Inflammatory macrophage treated with lipopolysaccharide for 1 hour (primary cell): ENCODE results near the gene SRP9.
"Not testable (repeated sequence)": the region's sequence is repeated elsewhere in the genome, so short reads cannot be mapped to it uniquely, and the experiment has no call there.

Source experiments
- DNase-seq, 2 donors: peaks; one replicate each; pipeline ENCODE4 v3.0.0-alpha.2; 2020 to 2022

The SRP9 gene

DNA sequence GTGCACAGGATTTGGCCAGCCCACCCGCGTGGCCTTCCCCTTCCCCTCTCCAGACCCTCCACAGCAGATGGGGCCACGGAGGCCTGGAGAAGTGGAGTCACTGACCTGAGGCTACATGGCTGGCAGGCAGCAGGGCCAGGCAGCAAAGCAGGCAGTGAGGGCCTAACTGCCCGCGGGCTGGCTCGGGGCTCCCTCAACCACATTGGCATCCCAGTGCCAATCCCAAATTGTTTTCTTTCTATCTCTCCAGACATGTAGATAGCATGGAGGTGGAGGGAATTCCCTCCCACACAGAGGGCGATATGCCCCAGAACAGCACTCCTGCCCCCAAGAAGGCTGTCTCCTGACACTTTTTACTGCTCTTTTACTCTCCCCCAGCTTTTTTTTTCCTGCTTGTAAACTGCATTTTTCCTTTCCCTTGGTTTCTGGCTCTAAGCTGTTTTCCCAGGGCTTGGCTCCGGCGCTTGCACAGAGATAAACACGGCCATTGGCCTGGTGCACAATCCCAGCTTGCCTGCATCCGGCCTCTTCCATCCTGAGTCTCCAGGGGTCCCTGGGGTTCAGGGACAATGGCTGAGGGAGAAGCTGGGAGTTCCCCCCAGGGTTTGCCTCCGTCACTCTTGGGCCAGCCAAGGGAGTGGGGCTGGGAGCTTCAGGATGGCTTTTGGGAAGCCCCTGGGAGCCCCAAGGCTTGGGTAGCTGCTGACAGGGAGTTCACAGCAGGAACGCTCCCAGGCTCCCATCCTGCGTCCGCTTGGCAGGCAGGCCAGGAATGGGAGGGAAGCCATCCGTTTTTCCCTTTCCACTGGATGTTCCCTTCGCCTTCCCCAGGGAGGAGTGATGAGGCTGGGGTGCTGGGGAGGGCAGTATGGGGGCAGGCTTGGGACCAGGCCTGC, 39.3 kb downstream of the SRP9 start:
- no peak for DNase-seq

DNA sequence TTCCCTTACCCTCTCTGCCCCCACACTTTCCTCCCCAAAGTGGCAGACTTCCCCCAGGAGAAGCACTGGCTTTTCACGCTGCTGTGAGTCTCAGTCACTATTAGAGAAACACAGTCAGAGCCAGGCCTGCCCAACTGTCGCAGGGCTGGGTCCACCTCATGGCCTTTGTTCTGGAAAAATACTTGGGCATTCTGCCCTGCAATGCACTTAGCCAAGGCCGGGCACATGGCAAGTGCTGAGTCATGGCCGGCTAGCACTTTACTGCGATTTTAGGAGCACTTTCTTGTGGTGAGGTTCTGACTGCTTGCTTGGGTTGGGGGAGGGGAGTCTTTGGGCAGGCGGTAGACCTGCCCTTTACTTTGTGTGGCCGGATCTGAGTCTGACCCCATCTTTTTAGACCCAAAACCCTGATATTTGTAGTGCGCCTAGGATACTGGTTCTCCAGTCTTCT, 40.0 kb downstream of the SRP9 start:
- peak; percentile 26 to 60 for DNase-seq

DNA sequence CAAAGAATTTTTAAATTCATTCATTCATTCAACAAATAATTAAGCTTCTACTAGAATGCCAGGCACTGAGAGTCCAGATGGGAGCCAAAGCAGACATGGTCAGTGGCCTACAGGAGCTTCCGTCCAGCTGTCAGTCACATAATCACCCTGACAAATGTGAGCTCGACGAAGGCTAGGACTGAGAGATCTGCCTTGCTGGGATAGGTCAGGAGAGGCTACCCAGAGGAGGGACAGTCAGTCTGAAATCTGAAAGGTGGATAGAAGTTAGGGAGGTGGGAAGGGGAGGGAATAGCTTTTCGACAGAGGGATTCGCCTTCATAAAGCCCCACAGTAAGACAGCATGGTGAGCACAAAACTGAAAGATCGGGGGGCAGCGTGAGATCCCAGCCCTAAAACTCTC, 40.6 kb downstream of the SRP9 start:
- no peak for DNase-seq

DNA sequence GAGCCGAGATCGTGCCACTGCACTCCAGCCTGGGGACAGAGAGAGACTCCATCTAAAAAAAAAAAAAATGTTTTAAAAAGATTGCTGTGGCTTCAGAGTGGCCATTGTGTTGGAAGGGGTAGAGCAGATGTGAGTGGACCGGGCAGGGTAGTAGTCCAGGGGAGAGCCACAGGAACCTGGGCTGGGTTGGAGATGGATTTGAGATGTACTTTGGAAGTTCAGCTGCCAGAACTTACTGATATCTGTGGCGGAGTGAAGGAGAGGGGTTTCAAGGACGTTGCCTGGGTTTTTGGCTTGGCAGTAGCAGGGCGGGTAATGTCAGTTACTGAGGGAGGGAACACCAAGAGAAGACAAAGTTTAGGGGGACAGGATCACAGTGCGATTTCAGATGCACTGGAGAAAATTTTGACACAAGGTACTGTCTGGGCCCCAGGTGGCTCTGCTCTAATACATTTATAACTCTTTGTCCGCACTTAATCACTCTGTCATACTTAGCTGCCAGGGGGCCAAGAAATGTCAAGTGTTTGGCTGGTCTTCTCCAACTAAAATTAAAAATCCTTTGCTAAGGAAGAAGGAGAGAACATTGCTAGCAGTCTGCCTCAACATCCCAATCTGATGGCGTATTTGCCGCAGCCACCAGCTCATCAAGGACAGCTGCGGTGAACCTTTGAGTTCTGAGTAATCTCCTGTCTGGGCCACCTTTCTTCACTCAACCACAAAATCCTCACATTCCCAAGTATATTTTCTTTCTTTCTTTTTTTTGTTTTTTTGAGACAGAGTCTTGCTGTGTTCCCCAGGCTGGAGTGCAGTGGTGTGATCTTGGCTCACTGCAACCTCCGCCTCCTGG, 41.9 kb downstream of the SRP9 start:
- DNase-seq: no peak

DNA sequence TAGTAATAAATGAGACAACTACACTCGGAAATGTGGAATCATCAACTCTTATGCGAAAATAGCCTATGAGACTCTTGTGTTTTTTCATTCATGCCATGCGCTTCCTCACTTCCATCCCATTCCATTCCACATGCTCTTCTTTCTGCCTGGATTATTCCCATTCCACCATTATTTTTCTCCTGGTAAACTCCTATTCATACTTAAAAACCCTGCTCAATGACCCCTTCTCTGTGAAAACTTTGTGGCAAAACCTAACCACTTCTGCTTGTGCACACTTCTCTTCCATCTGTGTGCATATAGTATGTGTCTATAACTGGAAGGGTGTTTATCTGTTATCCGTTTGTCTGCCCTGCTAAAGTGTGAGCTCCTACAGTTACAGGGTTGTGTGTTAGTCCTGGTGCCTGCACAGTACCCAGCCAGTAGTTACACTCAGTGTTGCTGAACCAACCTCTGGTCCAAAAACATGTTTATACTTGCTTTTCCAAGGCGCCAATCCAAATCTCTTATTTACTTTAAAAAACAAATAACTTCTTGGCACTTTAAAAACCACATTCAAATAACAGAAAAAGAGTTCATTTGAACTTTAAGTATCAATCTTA, 43.0 kb downstream of the SRP9 start:
- no peak for DNase-seq

DNA sequence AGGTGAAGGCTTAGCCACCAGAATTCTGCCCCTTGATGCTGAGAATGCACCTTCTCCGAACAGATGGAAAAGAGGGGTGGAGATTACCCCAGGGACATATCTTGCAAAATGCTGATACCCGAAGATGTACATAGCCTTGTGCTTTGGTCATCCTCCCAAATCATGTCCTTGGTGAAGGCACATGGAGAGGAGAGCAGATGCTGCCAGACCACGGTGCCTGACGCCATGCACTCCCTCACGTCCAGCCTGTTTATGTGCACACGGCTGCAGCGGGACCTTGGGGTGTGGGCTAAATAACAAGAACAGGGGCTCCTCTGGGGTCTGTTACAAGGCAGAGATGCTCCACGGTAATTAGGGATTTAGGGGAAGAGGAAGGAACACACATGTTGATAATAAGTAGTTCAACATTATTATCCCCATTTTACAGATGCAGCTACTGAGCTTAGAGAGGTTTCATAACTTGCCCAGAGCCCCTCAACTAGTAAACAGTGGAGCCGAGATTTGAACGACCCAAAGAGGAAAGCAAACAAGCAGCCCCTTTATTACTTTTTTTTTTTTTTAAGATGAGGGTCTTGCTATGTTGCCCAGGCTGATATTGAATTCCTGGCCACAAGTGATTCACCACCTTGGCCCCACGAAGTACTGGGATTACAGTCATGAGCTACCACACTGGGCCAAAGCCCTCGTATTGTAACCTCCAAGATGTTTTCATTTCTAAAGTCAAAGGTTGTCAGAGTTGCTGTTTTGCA, 45.2 kb downstream of the SRP9 start:
- DNase-seq: no peak

DNA sequence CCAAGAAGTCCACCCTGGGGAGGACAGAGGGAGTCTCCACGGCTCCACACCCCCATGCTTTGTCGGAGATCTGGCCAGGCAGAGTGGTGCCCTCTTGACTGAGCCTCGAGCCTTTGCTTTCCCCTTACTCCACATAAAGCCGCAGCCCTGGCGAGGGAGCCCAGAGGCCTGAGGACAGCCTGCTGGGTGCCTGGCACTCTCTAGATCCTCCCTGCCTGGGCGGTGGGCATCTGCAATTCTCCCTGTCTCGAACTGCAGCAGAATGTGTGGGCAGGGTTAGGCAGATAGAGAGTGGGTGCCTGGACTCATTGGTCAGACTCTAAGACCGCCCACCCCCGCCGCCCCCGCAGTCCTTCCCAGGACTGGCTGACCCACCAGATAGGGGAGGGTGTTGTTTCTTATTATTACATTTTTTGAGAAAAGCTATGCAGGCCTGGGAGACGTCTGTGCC, 46.2 kb downstream of the SRP9 start:
- DNase-seq: no peak

DNA sequence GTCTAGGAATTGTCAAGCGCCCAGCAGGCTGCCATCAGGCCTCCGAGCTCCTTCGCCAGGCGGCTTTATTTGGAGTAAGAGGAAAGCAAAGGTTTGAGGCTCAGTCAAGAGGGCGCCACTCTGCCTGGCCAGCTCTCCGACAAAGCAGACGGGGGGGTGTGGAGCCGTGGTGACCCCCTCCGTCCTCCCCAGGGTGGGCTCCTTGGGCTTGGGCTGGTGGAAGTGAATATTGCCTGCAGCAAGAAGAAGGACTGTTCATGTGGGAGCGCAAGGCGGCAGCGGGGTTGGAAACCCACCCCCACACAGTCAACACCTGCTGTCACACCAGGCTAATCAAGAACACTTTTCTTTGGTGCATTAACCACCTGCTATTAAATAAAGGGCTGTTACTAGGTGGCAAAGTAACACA, 46.9 kb downstream of the SRP9 start:
- no peak for DNase-seq

DNA sequence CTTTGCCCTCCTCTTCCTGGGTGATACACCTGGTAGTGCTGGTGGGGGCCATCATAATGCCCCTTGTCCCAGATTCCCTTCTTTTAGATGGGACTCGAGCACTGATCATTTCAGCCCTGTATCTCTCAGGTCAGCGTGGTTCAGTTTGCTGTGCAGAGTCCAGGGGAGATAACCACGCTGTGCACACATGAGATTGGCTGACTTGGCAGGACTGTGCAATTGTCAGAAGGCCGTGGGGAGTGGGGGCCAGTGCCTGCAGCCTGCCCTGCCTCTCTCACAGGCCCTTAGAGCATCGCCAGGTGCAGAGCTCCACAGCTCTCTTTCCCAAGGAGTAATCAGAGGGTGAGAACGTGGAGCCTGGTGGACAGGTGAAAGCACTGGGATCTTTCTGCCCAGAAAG, 47.5 kb downstream of the SRP9 start:
- no peak for DNase-seq

DNA sequence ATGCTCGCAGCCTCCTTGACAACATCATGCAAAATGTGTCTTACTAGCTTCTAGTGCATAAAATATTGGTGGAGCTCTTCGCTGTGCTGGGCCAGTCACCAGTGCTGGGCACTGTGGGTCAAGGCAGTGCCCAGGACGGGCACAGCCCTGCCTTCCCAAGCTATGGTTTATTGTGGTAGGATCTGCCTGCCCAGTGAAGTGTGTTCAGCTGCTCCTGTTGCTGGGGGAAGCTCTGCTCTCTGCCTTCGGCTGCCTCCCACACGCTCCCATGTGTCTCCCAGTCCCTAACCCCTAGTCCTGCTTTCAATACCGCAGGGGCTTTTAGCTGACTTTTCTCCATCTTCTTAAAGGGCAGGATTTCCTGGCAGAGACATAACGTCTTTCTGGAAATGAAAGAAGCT, 48.0 kb downstream of the SRP9 start:
- peak in 1 of 2 donors; percentile 39 for DNase-seq

DNA sequence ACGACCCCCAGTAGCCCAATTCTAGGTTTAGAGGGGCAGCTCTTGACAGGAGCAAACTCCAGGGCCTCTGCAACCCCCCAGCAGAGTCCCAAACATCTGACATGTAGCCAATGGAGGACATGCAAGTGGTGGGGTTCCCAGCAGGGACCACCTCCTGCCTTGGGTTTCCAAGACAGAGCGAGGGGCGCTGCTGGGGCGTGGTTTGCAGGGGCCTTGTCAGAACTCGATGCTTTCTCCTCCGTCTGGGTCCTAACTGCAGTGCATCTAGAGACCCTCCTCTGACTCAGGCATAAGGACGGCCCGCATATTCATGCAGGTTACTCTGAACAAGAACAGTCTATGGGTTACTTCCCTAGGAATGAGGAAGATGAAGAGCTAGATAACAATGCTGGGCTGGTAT, 49.5 kb downstream of the SRP9 start:
- no peak for DNase-seq

DNA sequence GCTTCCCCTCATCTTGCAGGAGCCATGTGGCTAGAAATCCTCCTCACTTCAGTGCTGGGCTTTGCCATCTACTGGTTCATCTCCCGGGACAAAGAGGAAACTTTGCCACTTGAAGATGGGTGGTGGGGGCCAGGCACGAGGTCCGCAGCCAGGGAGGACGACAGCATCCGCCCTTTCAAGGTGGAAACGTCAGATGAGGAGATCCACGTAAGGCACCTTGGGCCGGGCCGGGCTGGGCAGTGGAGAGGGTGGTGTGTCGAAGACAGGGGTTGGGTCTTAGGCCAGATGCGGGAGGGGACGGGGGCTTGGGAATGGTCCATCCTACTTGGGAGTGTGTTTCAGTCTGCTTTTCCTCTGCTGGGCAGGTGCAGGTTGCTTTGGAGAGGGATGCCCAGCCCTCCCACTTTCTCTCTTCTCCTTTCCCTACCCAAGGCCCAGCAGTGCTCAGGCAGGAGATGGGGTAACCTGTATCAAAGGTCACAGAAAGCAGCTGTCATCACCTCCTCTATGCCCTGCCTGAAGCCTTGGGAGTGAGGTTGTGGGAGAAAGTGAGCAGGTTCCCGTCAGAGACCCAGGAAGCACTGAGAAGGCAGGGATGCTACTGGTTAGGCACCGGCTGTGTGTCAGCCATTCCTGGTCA, 51.2 kb downstream of the SRP9 start:
- DNase-seq: no peak

DNA sequence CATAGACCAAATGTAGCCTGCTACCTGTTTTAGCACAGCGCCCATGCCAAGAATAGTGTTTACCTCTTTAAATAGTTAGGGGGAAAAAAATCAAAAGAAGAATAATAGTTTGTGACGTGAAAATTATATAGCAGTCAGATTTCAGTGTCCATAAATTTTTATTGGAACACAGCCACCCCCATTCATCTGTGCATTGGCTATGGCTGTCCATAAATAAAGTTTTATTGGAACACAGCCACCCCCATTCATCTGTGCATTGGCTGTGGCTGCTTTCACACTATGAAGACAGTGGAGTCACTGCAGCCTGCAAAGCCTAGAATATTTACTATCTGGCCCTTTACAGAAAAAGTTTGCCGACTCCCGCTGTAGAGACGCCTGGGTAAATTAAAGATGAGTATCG, 53.2 kb downstream of the SRP9 start:
- DNase-seq: no peak

DNA sequence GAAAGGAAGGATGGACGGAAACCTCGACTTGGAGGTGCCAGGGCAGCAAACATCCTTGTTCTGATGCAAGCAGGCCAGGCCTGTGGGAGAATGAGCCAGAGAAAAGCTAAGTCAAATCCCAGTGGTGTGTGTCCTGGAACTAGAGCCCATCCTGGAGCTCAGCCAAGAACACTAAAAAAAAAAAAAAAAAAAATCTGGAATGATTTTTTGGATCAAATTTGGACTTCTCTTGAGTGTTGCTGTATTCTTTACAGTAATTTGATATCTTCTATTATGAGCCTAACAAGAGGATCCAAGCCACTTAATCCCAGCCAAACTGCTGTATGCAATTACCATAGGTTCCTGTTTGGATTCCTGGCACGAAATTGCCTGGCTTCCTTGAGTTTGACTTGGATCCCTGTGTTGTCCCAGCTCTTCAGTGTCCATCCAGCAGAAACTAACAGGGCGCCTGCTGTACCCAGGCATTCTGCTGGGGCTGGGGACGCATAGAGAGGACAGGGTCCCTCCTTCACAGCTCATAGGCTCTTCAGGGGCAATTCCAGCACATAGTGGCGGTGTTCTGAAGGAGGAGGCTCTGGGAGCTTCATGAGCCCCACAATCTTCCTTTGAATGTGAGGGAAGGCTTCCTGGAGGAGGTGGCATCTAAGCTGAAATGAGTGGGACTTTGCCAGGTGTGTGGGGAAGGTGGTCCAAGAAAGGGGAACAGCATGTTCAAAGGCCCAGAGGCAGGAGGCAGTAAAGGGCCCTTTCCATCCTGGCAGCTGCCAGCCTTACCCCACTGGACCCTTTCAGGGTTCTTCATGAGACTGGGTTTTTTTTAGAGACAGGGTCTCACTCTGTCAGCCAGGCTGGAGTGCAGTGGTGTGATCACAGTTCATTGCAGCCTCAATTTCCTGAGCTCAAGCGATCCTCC, 57.0 kb downstream of the SRP9 start:
- DNase-seq: no peak

DNA sequence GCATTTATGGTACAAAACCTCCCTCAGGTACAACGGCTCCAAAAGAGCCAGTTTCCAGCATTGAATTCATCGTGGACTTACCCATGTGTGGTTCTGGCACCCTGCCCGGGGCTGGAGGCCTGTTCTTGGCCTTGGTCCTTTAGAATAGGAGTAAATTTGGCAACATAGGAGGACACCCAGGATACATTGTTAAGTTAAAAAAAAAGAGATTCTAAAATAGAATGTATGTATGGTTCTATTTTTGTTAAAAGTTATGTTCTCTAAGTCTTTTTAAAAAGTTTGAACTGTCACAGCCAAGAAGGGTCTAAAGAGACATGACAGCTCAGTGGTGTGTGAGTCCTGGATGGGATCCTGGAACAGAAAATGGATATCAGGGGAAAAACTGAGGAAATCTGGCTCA, 58.2 kb downstream of the SRP9 start:
- no peak for DNase-seq

DNA sequence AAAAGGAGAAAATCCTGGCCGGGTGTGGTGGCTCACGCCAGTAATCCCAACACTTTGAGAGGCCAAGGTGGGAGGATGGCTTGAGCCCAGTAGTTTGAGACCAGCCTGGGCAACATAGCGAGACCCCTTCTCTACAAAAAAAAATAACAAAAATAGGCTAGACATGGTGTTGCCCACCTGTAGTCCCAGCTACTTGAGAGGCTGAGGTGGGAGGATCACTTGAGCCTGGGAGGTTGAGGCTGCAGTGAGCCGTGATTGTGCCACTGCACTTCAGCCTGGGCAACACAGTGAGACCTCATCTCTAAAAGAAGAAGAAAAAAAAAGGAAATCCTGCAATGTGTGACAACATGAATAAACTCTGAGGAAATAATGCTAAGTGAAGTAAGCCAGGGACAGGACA, 58.7 kb downstream of the SRP9 start:
- DNase-seq: not testable (repeated sequence)

DNA sequence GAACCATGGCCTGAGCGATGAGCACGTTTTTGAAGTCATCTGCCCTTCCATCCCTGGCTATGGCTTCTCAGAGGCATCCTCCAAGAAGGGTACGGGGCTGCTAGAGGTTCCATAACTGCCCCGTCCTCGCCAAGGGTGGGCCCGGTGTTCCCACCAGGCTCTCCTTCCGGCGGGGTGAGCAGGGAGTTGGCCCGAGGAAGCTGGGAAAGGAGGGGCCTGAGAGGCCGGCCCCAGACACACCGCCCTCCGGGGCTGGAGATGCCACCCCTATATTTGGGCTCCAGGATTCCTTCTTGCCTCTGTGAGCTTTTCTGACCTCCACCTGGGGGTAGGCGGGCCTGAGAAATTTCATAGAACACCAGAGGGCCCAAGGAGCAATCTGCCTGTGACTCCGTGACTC, 61.2 kb downstream of the SRP9 start:
- DNase-seq: no peak
